Epithelial cell of proximal tubule (primary cell): ENCODE data around the gene NHLH1. TPM values are rescaled to one million over a fixed set of nuclear protein-coding genes. Genes with fewer than 3 reads are reported as not detected.

ENCODE experiments used
- DNase-seq: peaks from one replicate; pipeline ENCODE4 v3.0.0-alpha.2; 2011; ENCODE audit warnings: low read depth
- H3K4me3 ChIP-seq: 2 replicates; pipeline ENCODE4 v1.5.1; 2011; ENCODE audit warnings: low read depth, mild to moderate bottlenecking, low read length
- CTCF ChIP-seq: conservative IDR thresholded peaks from 2 replicates; pipeline ENCODE4 v1.5.1; 2012; ENCODE audit warnings: low read depth, mild to moderate bottlenecking, low read length
- total RNA-seq: library from RNA; depleted of rRNA; stranded (reverse); fragments of >200 nt; gene quantifications from 2 replicates; pipeline ENCODE4 v1.2.3, GENCODE V29; 2015

NHLH1 gene
- total RNA-seq, 1 donor from 2014 or later = not detected

- H3K4me3 ChIP-seq = no peak overlapping the region
- no peak for DNase-seq
- TF ChIP-seq CTCF = no peak
These were observed 9.4 kb upstream of the NHLH1 start for GRCh38 chr1:160357286-160358002.

GRCh38 chr1:160358073-160358472, 8.8 kb upstream of the NHLH1 start:
- no peak overlapping the region for H3K4me3 ChIP-seq
- no peak for DNase-seq
- TF ChIP-seq CTCF = no peak

- no peak for DNase-seq
- TF ChIP-seq CTCF = no peak
These were observed 7.2 kb upstream of the NHLH1 start for GRCh38 chr1:160359559-160360226.

GRCh38 chr1:160360227-160360695, 6.6 kb upstream of the NHLH1 start:
- no peak overlapping the region for H3K4me3 ChIP-seq
- TF ChIP-seq CTCF = no peak
- DNase-seq = no peak

More at GRCh38 chr1:160359559-160360226, 7.2 kb upstream of the NHLH1 start:
- H3K4me3 ChIP-seq = no peak overlapping the region

- no peak for TF ChIP-seq CTCF
These were observed 5.7 kb upstream of the NHLH1 start for GRCh38 chr1:160361199-160361598.

GRCh38 chr1:160361814-160362167, 5.1 kb upstream of the NHLH1 start:
- H3K4me3 ChIP-seq = no peak overlapping the region
- DNase-seq = no peak
- TF ChIP-seq CTCF = no peak

More at GRCh38 chr1:160361199-160361598, 5.7 kb upstream of the NHLH1 start:
- no peak overlapping the region for H3K4me3 ChIP-seq
- DNase-seq = no peak
